Endometrium (tissue), 2 donors: Measurements from ENCODE around the gene CHST11.

Source experiments
- FAIRE-seq: peaks from 2 replicates; lab custom pipeline; 2012; peaks lifted over from hg19 to GRCh38; lab: Jason Lieb, UNC
- donor health status: control.
- donor health status: control.

The CHST11 gene

DNA sequence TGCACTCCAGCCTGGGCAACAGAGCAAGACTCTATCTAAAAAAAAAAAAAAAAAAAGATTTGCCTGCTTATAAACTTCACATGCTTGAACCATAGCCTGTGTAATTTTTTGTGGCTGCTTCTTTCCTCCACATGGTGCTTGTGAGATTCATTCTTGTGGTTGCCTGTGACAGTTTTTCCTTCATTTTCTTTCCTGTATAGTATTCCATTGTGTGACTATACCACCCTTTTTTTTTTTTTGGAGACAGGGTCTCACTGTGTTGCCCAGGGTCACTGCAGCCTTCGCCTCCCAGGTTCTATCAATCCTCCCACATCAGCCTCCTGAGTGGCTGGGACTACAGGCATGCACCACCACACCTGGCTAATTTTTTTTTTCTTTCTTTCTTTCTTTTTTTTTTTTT, 22.6 kb upstream of the CHST11 start:
- no peak for FAIRE-seq

DNA sequence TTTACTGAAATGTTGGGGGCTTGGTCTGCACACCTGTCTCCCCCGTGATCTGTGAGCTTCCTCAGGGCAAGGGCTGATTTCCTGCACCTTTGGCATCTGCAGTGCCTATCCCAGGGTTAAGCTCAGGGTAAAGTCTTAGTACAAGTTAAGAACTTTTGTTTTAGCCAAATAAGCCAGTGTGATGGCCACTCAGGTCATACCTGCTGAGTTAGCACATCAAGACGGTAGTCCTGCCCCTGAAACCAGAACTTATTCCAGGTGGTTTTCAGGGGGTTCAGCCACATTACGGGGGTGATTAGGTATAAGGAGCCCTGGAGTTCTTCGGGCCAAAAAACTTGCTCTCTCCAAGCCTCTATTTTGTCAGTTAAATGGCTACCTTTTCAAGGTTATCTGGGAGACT, 21.6 kb upstream of the CHST11 start:
- FAIRE-seq: no peak

DNA sequence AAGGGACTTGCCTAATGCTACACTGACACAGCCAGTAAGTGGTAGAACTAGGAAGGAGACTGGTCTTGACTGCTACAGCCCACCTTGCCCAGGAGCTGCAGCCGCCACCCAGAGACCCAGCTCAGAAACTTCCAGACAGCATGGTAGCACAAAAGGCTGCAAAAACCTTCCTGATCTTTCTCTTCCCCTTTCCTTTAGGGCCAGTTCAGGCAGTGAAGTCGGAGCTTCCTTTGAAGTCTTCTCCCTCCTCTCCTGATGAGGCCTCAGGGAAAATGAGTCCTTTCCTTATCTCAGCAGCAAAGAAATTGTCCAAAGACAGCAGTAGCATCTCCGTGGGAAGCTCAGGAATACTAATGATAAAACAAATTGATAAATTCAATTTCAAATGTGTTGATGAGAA, 21.0 kb upstream of the CHST11 start:
- FAIRE-seq: no peak

DNA sequence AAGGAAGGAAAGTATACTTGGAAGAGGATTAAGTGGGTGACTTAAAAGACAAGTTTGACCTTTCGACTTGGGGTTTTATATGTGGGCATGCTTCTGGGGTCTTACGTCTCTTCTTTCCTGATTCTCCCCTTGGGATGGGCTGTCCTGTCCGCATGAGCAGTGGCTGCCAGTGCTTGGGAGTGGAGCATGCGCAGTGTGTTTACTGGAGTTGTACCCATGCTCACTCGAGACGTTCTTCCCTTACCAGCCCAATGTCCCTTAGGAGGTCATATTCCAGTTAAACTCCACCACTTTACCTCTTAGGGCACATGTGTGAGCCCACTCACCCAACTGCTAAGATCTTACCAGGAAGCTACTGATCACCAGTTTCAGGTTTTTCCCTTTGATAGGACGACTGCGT, 20.0 kb upstream of the CHST11 start:
- no peak for FAIRE-seq

DNA sequence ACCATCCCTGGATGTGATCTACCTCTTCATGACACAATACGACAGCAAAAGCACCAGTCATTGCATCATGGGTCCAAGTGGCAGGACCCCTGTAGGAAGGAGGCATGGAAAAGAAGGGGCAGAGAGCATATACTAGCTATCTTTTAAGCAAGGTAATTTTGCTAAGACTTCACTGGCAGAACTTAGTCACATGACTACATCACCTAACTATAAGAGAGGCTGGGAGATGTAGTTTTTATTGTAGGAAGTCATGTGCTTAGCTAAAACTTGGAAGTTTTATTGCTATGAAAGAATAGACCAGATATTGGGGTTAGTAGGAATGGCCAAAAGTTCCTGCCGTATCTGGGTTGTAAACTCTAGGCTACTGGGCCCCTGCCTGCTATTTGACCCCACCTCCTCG, 18.6 kb upstream of the CHST11 start:
- FAIRE-seq: no peak

DNA sequence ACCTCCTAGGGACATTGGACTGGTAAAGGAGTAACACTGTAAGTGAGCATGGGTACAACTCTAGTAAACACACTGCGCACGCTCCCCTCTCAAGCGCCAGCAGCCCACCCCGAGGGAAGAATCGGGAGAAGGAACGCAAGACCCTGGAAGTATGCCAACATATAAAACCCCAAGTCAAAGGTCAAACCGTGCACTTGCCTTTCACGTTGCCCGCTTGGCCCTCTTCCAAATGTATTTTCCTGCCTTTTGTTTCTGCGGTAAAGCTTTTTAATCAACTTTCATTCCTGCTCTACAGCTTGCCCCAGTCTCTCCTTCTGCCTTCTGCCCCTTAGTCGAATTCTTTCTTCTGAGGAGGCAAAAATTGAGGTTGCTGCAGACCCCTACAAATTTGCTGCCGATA, 17.6 kb upstream of the CHST11 start:
- FAIRE-seq: no peak

DNA sequence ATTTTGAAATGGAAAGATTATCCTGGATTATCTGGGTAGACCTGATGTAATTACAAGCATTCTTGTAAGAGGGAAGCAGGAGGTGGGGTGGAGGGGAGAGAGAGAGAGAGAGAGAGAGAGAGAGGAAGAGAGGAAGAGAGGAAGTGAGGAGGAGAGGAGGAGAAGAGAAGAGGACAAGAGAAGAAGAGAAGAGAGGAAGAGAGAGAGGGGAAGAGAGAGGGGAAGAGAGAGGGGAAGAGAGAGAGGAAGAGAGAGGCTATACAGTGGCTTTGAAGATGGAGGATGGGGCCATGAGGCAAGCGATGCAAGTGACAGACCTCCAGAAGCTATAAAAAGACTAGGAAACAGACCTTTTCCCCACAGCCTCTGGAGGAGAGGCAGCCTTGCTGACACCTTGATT, 13.7 kb upstream of the CHST11 start:
- FAIRE-seq: no peak

DNA sequence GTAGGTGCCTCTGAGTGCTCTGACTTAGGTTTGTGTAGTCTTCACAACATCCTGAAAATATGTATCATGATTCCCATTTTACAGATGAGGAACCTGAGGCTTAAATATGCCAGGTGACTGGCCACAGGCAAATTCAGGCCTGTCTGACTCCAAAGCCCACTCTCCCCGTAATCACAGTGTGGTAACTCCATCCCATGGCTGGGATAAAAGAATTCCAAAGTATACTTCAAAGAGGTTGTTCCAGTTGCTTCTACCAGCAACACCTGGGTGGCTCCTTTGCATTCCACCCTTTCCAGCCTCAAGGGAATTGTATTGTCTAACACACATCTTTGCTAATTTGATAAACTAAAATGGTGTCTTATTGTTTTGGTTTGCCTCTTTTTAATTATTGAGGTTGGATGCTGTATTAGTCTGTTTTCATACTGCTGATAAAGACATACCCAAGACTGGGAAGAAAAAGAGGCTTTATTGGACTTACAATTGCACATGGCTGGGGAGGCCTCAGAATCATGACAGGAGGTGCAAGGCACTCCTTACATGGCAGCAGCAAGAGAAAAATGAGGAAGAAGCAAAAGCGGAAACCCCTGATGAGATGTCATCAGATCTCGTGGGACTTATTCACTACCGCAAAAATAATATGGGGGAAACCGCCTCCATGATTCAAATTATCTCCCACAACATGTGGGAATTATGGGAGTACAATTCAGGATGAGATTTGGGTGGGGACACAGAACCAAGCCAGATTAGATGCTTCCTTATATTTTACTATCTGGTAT, 9.9 kb upstream of the CHST11 start:
- no peak for FAIRE-seq

DNA sequence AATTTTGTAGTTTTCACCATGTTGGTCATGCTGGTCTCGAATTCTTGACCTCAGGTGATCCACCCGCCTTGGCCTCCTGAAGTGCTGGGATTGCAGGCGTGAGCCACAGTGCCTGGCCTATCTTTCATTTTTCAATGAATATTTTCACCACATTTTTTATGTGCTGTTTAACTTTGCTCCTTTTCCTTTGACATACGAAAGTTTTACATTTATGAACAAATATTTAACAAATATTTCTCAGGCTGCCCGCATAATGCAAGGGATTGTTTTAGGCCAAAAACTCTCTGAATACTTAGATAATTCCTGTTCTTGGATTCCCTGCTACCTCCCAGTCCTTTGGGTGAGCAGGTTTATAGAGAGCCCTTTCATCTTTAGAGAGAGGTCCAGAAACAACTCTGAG, 8.7 kb upstream of the CHST11 start:
- FAIRE-seq: no peak

DNA sequence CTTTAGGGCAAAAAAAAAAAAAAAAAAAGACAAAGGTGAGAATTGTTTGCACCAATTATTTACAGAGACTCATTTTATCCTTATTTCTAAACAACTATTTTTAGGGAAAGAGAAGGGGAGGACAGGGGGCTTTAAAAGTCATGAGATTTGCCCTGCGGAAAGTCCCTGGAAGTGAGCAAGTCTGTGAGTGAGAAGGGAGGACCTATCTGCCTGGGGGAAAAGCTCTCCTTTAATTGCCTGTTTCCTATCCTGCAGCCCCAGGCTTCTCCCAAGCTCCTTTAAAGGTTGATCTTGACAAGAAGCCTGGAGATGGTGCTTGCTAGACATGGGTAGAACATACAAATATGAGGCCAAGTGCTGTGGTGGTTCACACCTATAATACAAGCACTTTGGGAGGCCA, 8.3 kb upstream of the CHST11 start:
- FAIRE-seq: no peak

DNA sequence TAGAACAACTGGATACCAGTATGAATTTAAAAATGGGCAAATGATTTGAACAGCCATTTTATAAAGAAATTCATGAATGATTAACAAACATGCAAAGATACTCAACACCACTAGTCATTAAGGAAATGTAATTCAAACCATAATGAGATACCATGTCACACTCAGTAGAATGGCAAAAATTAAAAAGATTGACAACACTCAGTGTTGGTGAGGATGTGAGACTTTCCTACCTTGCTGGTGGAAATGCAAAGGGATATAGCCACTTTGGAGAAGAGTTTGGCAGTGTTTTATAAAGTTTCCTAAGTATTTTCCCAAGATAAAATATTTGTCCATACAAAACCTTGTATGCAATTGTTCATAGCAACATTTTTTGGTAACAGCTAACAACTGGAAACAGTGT, 6.0 kb upstream of the CHST11 start:
- no peak for FAIRE-seq

DNA sequence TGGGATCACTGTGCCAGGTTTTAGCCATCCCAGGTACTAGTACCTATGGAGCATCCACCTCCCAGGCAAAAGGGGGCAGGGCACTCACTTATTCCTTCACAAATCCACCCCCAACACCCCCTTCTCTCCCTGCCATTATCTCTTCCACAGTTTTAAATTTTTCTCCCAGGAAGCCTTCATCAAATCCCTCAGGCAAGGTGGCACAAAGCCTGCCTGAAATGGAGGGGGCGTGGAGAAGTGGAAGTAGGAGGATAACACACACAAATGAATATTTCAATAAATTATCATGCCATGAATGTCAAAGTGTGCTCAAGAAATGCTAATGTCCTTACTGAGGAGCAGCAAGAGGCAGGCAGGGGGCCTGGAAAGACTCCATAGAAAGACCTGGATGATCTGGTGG, 4.7 kb upstream of the CHST11 start:
- FAIRE-seq: no peak

DNA sequence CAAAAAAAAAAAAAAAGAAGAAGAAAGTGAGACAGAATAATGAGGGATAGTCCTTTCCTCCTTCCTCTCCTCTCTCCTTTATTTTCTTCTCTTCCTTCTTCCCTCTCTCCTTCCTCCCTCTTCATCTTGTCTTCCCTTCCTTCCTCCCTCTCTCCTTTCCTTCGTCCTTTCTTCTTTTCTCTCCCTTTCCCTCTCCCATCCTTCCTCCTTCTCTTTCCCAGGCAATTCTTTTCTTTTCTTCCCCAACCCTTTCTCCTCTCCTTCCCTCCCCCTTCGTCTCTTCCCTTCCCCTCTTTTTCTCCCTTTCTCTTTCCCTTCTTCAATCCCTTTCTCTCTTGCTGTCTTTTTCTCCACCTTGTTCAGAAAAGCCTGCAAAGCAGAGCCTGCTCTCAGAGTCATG, 3.6 kb upstream of the CHST11 start:
- no peak for FAIRE-seq

DNA sequence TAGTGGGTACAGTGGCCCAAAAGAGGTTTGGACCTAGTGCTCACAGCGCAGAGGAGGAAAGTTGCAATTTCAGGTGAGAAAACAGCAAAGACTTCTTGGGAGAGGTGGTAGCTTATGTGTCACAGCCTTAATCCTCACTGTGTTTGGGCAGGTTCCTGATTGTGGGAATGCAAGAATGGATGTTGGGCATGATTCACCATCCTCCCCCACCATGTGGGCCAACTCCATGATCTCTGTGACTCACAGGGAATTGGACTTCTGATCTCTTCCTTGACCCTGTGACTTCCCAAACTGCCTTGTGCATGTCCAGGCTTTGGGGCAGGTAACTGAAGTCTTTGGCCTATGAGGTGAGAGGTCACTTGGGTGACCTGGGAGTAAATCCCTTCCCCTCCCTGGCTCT, 1.8 kb upstream of the CHST11 start:
- FAIRE-seq: no peak

DNA sequence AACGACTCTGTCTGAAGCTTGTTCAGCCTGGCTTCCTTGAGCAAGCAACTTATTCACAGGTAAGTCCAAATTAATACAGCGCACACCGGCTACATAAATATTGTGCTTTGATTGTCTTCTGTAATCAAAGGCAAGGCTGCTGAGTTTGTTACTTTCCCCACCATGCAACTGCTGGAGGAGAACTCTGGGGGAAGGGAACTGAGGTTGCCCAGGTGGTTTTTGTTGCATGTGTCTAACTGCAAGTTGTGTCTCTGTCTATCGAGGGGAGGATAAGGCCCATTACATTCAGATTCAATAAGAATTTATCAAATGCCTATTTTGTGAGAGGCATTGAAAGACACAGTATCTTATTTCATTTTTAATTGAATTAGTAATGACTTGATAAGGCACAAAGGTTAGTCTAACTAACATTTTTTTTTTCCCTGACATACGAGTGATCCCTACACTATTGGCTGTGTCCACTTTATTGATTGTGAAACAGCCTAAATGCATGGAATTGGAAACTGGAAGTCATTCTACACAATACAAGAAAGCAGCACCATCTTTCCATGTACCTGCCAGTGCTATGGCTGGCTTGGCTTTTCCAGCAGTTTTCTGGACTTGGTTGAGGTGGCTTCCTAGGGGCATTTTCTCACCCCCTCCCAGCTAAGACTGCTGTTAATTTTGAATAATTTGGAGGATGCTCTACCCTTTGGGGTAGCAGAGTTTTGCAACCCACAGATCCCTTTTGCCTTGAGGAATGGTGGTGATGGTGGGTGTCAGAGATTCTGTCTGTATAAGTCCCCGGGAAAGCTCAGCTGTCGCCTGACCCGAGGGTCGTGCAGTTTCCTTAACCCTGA, 951 bp upstream of the CHST11 start:
- FAIRE-seq: no peak

DNA sequence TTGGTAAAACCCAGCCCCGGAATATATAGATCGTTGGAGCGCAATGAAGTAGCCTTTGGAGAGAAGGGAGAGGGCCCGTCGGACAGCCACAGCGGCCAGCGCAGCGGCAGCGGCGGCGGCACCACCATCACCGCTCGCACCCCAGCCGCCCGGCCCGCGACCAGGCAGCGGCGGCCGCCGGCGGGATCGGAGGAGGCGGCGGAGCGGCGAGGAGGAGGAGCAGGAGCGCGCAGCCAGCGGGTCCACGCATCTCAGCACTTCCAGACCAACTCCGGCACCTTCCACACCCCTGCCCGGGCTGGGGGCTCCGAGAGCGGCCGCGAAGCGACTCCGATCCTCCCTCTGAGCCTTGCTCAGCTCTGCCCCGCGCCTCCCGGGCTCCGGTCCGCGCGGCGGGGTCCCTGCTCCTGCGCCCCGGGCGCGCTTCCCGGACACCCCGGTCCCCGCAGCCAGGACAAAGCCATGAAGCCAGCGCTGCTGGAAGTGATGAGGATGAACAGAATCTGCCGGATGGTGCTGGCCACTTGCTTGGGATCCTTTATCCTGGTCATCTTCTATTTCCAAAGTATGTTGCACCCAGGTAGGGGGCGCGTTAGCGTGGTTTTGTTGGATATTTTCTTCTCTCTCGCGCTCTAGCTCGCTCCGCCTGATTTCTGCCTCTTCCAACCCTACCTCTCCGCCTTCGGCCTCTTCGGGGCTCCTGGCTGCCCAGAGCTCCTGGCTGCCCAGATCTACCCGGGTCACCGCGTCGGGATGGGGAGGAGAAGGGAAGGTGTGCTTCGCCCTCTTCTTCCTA, 400 bp downstream of the CHST11 start:
- no peak for FAIRE-seq

DNA sequence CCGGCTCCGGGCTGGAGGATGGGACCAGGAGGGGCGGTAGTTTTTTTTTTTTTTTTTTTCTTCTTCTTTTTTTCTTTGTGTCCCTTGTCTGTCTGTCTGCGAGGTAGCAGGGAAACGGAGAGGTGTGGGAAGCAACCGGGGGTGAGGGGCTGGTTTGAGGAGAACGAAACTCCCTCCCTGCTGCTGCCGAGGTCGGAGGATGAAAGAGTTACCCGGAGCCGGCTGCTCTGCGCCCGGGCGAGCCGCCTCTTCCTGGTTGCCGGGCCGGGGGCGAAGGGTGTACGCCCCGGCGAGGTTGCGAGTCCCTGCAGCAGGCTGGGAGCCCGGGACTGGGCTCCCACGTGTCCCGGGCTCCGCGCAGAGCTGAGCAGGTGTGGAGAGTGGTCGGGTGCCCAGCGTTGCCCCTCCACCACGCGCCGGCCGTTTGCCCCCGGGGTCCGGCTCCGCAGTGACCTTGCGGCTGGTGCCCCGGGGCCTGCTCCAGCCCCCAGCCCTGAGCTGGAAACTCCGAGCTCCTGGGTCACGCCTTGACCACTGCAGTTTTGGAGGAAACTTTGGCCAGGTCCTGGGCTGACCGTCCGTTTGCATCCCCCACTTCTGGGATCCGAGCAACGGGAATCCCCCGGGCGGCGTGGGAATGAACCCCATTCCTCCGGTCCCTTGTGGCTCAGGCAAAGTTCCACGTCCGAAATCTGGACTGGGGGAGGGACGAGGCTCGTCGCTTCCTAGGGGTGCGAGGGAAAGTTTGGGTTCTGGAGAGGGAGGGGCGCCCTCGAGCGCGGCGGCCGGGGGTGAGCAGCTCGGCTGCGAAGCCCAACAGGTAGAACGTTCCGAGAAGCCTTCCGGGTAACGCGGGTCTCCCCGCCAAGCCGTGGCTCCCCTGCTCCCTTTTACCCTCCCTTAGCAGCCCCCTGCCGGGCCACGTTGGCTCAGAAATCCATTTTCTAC, 1.3 kb downstream of the CHST11 start:
- FAIRE-seq: no peak

DNA sequence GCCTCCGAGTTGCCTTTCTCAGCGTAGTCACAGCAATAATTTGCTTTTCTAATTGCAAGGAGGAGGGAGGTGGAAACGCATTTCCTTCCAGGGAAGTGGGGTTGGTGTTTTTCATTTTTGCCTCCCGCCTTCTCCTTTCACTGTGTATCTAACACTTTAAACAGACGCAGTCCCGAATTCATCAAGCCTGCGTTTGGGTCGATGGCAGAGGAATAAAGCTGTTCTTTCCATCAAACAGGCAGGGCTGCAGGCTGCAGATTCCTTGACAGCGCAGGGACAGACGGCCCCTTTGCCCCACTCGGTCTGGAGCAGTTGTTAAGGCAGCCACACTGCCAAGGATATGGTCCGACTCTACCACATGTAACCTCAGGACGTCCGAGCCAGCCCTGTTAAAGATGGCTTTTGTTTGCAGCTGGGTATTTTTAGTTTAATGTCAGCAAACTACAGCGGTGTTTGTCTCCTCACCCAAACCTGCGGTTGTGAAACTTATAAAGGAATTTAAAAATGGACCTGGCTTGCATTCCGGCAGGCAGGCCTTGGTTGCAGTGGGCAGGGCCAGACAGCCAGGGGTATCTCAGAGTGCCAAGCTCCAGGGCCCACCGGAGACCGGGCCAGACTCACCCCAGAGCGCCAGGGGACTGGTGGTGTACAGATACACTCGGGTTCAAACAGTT, 2.1 kb downstream of the CHST11 start:
- FAIRE-seq: no peak

DNA sequence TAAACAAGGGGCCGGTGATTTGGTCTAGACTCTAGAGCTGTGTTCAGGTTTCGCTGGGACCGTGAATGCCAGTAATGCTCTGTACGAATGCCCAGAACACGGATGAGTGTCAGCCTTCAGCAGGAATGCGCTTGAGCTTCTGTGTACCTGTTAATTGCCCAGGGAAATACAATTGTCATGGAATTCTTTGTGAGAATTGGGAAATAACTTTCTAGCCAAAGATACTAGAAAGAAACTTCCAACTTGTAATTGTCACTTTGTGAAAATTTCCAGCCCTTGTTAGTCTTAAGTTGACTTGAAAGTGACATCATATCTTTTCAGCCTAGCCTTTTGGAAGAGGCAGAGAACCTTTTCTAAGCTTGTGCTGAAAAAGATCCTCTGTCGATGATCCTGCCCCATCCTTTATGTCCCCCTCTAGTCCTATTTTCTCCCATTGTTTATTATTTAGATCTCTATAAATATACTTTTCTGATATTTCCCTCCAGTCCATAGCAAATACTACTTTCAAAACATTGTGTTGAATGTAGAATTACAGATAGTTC, 2.7 kb downstream of the CHST11 start:
- no peak for FAIRE-seq

DNA sequence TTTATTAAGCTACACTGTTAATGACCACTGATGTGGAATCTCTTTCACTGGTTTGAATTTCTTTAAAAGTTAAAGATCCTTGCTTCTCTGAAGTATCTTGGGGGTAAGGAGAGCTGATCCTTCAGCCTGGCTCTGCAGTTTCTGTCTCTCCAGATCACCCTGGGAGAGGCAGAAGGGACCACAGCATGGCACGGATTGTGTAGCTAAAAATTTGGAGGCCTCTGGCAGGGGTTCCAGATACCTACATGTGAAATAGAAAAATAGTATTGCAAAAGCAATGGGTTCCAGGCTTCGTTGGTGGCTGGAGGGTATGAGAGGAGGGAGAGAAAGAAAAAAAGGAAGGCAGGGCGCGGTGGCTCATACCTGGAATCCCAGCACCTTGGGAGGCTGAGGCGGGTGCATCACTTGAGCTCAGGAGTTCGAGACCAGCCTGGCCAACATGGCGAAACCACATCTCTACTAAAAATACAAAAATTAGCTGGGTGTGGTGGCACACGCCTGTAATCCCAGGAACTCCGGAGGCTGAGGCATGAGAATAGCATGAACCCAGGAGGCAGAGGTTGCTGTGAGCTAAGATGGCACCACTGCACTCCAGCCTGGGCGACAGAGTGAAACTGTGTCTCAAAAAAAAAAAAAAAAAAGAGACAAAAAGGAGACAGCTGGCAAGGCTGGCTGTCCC, 3.4 kb downstream of the CHST11 start:
- no peak for FAIRE-seq
